H1 (cell line): ENCODE data around the gene SMAP2. TPM values are rescaled to one million over a fixed set of nuclear protein-coding genes. Genes with fewer than 3 reads are reported as not detected.

ENCODE experiments used
- CEBPB ChIP-seq: IDR thresholded peaks from 2 replicates; pipeline ENCODE4 v1.6.1; 2012; ENCODE audit warnings: low read depth, low read length
- CTCF ChIP-seq, 3 experiments: IDR thresholded peaks; 1 replicate in 2 of 3; 2 replicates in 1 of 3; pipeline versions ENCODE4 v1.5.1 to v1.6.1; 2011; ENCODE audit warnings: low read length in 3 of 3, mild to moderate bottlenecking in 3 of 3, inconsistent platforms in 2 of 3, low read depth in 1 of 3, moderate library complexity in 1 of 3; ENCODE audit not compliant: insufficient read depth in 1 of 3; ENCODE audit errors: control extremely low read depth in 1 of 3
- EGR1 ChIP-seq: IDR thresholded peaks from 2 replicates; pipeline ENCODE4 v1.6.1; 2011; ENCODE audit warnings: low read depth, low read length, borderline replicate concordance
- EZH2 ChIP-seq: fragments of 200-600 bp; sonication (generic); IDR thresholded peaks from 2 replicates; pipeline ENCODE4 v1.7.1; 2012; ENCODE audit warnings: low read depth, mild to moderate bottlenecking, moderate library complexity, low read length, inconsistent platforms; ENCODE audit not compliant: severe bottlenecking
- JUND ChIP-seq: IDR thresholded peaks from 2 replicates; pipeline ENCODE4 v1.6.1; 2011; ENCODE audit warnings: mild to moderate bottlenecking, improper control_type of control experiment, low read length
- KDM5A ChIP-seq: fragments of 200-600 bp; IDR thresholded peaks from 2 replicates; pipeline ENCODE4 v1.7.1; 2012; ENCODE audit warnings: mild to moderate bottlenecking, low read length, inconsistent platforms, mixed read lengths
- polyA plus RNA-seq, 7 experiments: library from polyadenylated mRNA; depleted of rRNA in 3 of 7; stranded (reverse) in 5 of 7; unstranded in 2 of 7; fragments of >200 nt in 5 of 7; fragments of 200-250 nt in 2 of 7; gene quantifications; 1 replicate in 5 of 7; 2 replicates in 1 of 7; 4 replicates in 1 of 7; pipeline versions ENCODE4 v1.2.1 to v1.2.3, GENCODE V29; 2011 to 2013; ENCODE audit warnings: missing spikeins in 2 of 7, mixed read lengths in 2 of 7
- total RNA-seq: library from RNA; stranded (reverse); fragmentation: NEBNext Ultra II Directional; extraction: Animal tissue kit (Norgen Biotek cat#: 25700); gene quantifications from 2 replicates; pipeline ENCODE4 v1.2.1, GENCODE V29; 2021
- TF ChIP-seq, protein P1 (sequence below): IDR thresholded peaks from 2 replicates; pipeline ENCODE4 v1.6.1; 2012; ENCODE audit warnings: inconsistent platforms

SMAP2 gene
- total and polyA plus RNA-seq, 2 of the 8 experiments (the other 6 are each of a cell fraction or from before 2014, with no cell fraction given): 4.3 to 5.5 TPM

GRCh38 chr1:40362699-40363098, 10.8 kb upstream of the SMAP2 start (continued):
- TF ChIP-seq CEBPB (no peak), JUND (no peak), CTCF (IDR thresholded peaks at IDR 0.05; ENCODE audit: control extremely low read depth in 1 of 3, insufficient read depth in 1 of 3, low read depth in 1 of 3, low read length in 3 of 3) (no peak), EZH2 (no peak), KDM5A (no peak), EGR1 (no peak)
- TF ChIP-seq, protein P1, sequence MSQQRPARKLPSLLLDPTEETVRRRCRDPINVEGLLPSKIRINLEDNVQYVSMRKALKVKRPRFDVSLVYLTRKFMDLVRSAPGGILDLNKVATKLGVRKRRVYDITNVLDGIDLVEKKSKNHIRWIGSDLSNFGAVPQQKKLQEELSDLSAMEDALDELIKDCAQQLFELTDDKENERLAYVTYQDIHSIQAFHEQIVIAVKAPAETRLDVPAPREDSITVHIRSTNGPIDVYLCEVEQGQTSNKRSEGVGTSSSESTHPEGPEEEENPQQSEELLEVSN: no peak
